Measurements from ENCODE around the gene BZW2.
A peak's percentile ranks its signal among the peaks of the same experiment; 100 is the strongest.

The BZW2 gene

DNA sequence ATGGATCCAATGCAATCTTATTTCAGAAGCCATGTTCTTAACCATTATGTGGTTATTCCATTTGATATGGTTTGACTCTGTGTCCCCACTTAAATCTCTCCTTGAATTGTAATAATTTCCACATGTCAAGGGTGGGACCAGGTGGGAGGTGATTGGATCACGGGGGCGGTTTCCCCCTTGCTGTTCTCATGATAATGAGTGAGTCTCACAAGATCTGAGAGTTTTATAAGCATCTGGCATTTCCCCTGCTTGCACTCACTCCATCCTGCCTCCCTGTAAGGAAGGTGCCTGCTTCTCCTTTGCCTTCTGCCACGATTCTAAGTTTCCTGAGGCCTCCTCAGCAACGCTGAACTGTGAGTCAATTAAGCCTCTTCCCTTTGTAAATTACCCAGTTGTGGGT, 75.6 kb downstream of the BZW2 start:
- DNase-seq (ENCODE audit: low read depth): no peak

DNA sequence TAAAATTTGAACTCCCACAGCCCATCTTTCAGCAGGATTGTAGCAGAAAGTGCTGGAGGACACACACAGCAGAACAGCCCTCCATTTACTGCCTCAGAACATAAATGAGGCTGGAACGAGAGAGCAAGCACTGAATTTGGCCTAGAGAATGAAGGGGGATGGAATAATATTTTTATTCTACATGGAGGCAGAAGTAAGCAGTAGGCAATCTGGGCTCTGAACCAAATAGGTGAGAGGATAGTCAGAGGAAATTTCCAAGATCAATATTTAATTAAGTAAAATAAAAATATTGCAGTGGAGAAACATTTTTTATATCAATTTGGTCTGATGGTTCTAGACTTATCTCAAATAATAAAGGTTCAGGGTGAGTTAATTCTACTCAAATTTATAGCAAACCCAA, 78.4 kb downstream of the BZW2 start:
- DNase-seq (ENCODE audit: low read depth): no peak

DNA sequence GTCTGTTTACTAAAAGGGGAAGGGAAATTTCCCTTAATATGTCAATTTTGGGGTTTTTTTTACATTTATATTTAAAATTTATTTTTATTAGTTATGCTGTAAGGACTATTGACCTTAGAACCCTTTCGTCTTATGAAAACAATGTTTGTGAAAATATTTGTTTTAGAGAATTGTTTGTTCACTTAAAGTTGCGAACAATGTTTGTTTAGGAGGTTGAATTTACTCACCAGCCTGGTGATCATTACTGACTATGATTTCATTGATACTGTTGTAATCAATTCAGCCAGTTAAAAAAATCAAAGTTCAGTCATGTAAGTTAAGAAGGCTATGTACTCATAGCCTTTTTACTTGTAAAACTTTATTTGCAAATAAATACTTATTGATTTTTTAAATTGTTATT, 80.2 kb downstream of the BZW2 start:
- no peak for DNase-seq (ENCODE audit: low read depth)

DNA sequence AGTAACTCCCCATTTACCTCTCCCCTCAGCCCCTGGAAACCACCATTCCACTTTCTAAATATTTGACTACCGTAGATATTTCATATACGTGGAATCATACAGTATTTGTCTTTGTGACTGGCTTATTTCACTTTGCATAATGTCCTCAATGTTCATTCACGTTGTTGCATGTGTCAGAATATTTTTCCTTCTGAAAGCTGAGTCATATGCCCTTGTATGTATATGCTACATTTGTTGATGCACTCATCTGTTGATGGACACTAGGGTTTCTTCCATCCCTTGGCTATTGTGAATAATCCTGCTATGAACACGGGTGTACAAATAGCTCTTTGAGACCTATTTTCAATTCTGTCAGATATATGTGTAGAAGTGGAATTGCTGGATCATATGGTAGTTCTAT, 81.8 kb downstream of the BZW2 start:
- DNase-seq (ENCODE audit: low read depth): no peak

DNA sequence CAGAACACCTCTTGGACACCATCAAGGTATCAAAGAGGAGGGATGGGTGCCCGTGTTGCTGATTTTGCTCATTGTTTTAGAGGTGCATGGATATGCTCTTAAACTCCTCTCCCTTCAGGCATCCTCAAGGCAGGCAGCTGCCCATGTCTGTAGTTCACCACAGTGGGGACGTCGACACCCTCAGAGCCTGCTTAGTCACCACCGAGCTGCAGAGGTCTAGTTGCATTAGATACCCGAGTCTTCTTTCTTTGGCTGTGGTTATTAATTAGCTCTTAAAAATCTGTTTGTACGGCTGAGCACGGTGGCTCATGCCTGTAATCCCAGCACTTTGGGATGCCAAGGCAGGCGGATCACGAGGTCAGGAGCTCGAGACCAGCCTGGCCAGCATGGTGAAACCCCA, 82.8 kb downstream of the BZW2 start:
- DNase-seq (ENCODE audit: low read depth): no peak

DNA sequence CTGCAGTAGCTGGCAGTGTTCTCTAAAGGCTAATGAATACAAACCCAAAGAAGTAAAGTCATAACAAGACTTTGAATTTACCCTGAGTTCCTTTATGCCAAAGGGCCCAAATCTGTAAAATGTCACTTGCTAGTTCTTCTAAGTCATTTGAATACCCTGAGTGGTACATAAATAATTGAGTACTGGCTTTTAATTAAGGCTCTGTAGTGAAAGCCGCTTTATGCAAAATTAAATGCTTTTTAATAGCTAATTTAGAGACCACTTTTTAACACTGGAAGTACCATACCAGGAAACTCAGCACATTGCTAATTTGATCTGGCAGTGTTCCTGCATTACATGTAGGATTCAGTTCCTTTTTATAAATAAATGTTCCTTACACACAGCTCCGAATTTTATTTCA, 83.6 kb downstream of the BZW2 start:
- DNase-seq (ENCODE audit: low read depth): no peak

DNA sequence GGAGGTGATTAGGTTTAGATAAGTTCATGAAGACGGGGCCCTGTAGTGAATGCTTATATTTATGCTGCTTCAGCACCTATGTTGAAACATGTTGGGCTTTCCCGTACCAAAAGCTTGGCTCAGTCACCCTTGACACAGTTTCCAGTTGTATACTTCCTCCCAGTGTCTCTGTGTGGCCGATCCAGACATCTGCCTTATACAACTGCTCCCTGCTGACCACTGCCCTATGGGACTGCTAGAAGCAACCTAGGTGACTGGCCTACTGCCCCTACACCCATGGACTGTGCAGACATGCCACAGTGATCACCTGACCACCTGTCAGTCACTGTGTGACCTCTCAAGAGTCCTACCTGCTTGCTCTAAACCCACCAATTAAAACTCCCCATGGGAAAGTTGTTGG, 85.0 kb downstream of the BZW2 start:
- DNase-seq (ENCODE audit: low read depth): no peak

DNA sequence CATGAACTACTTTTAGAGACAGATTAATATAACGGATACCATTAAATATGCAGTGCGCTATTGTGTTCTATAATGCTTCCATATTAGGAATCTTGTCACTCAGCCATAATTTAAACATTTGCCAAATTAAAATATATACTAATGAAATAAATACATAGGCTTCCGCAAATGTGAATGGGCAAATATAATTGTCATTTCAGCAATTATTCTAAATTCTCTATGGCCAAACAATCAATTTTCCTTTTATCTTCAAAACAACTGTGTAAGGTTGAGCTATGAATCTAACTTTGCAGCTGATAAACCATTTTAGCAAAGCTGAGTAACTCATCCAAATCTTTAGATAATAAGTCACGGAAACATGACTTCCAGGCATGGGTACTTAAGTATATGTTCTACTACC, 86.8 kb downstream of the BZW2 start:
- no peak for DNase-seq (ENCODE audit: low read depth)

DNA sequence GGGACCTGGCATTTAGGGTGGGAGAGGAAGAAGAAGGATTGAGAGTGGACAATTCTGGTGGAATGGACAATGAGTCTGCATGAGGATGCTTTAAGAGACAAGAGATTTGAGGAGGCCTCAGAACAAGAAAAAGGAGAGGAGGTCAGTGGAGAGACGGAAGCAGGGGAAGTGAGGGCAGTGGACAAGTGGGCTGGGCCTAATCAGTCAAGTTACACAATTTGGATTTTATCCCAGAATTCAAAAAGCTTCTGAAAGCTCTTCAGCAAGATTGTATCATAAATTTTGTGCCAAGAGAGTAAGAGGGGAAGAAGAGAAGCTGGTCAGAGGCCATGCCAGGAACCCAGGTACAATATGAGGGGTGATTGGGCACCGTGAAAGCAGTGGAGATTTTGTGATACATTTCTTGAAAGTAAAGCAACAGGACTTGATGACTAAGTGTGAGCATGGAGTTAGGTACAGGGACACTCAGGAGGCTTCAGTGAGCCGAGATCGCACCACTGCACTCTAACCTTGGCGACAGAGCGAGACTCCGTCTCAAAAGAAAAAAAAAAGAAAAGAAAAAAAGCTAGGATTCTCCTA, 88.3 kb downstream of the BZW2 start:
- DNase-seq (ENCODE audit: low read depth): no peak

DNA sequence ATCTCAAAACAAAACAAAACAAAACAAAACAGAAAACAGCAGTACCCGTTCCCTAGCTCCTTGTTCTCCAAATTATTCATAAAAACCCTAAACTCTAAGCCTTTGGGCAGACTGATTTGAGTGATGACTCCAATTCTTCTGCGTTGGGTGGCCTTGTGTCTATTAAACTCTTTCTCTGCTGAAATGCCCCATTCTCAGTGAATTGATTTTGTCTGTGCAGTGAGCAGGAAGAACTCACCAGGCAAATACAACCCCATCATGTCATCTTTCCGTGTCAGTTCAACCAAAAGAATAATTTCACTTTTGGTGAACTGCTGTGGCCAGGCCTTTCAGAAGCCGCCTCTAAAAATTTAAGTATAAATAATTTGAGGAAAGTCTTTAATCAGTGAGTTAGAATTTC, 89.0 kb downstream of the BZW2 start:
- DNase-seq (ENCODE audit: low read depth): no peak

DNA sequence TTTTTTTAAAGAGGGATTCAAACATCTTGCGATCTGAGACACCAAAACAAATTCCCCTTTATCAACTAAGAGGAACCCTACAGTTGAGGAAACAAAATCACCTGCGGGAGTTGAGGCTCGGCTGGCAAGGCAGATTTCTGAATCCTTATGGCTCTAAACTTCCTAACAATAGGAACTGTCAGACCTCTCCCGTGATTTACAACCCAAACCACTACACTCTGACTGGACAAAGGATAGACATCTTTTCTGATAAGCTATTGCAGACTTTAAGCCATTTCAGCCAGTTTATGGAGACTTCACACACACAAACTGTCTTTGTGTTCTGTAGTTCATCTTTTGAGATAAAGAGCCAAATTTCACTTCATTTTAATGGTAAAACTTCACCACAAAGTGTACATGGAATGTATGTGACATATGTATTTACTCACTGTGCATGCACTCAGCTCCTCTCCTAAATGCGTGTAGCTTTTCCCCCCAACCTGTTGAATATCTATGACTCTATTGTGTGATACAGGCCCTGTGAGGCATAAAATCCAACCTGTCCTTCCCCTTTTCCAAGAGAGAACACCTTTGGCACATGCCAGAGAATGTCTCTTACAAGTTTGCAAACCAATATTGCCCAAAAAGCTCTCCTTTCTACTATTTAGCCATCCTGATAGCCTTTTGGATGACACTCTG, 92.2 kb downstream of the BZW2 start:
- no peak for DNase-seq (ENCODE audit: low read depth)

DNA sequence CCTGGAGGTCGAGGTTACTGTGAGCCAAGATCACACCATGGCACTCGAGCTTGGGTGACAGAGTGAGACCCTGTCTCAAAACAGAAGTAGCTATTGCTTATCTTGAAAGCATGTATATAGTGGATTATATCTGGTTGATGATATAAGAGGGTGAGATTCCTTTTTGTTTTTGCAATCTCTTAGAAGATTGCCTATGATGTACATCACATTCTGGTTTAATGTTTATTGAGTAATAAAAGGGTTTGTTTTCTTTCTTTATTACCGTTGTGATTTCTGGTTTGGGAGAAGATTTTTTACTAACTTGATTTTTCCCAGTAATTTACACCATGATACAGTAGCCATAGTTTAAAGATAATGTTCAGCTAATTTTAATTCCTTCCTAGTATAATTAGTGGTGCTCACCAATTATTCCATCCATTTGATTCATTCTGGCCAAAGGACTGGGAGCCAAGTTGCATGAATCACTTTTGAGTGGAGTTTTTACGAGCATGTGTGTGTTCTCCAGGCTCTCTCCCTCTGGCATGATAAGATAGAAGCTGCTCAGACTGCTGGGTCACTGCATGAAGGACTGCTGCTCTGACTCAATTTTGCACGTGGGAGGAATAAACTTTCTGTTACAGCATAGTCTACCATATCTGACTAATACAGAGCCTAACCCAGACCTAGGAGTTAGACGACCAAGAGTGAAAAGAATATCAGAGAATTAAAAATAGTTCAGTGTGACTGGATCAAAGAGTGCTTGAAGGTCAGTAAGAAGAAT, 94.1 kb downstream of the BZW2 start:
- no peak for DNase-seq (ENCODE audit: low read depth)

DNA sequence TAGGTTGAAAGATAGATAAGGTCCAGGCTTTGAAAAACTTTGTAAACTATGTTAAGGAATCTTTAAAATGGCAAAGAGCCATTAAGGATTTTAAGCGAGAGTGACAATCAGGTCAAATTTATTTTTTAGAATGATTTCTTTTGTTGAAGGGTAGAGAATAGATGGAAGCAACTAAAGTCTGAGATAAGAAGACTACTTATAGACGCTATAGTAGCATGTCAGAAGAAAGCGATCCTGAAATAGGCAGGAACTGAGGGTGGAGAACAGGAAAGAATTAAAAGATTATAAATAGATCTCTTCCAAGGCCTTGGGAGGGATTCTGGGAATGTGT, 94.6 kb downstream of the BZW2 start:
- DNase-seq (ENCODE audit: low read depth): no peak

DNA sequence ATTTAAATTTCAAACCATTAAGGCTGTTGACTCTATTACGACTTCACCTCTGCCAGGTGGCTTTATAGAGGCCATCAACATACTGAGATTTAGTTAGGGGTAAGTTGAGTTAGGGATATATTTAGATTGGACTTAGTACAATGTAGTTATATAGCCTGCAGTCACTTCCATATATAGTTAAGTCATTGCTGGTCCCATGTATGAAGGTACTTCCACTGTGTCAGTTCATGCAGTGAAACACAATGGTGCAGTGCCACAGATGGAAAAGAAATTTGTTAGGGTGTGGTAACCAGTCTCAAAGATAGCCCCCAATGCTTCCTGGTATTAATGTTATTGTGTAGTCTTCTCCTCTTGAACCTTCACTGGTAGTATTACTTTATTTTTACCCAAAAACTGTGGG, 95.0 kb downstream of the BZW2 start:
- DNase-seq (ENCODE audit: low read depth): no peak

DNA sequence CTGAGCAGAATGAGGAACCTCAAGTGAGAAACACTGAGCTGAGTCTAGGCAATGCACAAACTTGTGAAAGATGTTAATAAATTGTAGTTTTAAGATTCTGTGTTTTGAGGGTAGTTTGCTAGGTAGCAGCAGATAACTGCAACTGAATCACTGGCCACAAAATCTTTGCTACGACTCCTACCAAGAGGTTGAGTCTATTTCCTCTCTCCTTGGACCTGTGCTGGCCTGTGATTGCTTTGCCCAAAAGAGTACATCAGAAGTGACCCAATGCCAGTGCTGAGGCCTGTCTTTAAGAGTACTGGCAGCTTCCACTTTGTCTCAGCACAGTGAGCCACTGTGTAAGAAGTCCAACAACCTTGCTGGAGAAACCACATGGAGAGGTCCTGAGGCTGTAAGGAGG, 95.7 kb downstream of the BZW2 start:
- no peak for DNase-seq (ENCODE audit: low read depth)

DNA sequence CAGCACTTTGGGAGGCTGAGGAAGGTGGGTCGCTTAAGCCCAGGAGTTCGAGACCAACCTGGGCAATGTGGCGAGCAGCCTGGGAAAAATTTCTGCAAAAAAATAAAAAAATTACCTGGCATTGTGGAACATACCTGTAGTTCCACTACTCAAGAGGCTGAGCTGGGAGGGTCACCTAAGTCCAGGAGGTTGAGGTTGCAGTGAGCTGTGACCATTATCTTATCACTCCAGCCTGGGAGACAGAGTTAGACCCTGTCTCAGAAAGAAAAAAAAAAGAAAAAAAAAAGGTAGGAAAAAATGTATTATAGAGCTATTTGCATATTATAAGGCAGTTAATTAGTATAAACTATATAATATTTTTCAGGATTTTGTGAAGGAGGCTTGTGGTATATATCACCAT, 96.6 kb downstream of the BZW2 start:
- DNase-seq (ENCODE audit: low read depth): no peak

DNA sequence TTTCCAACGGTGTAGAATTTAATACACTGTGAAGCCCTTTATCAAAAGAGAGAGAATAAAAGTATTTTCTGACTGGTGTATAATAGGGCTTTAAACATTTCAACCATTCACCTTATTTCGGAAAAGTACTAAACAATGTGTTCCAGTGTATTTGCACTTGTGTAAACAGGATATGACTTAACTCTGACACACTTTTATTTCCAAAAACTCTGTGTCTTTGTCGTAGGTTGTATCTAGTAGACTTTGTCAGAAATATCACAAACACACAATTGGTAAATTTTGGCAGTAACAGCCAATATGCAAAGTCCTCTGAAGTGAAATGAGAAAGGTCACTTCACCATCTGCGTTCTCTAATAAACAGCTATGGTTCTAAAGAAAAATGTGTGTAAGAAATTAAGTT, 97.3 kb downstream of the BZW2 start:
- no peak for DNase-seq (ENCODE audit: low read depth)

DNA sequence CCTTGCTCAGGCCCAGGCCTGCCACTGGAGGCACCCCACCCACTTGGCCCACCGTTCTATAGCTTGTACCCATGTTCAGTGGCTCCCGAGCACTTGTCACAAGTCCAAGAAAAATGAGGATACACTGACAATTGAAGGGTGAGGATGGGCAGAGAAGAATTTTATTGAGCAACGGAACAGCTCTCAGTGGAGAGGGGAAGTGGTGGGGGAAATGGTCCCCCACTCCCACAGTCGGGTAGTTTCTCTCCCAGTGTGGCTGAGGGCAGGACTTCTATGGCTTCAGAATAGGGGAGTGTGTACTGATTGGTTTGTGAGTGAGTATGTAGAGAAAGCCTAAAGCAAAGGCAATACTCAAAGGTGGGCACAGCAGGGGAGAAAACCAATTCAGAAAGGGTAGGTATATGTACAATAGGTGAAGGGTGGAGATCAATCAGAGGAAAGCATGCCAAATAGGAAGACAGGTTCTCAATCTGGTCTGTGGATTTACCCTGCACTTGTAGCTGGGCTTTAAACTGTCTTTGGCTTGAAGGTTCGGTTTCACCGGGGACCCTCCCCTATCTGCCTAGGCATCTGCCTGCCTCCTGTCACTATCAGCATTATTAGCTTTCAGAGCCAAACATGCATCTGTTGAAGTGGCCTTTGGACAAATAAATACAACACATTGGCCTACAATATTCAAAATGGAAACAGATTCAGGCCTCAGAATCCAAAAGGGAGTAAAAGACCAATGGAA, 98.7 kb downstream of the BZW2 start:
- no peak for DNase-seq (ENCODE audit: low read depth)

DNA sequence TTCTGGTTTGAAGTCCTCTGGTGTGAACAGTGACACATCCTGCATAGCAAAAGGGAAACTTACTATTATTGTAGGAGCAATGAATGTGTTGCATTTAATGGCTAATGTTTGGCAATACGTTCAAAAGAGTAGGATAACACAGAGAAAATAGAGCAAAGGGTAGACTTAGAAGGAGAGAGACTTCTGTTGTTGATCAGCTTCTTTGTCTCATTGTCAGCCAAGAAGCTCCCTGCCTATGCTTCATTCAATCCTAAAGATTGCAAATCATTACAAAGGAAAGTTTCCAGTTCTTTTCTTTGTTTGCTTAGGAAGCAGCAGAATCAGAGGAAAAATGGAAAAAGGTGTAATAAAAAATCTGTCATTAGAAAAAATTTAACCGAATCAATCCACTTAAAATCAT, 99.7 kb downstream of the BZW2 start:
- no peak for DNase-seq (ENCODE audit: low read depth)

DNA sequence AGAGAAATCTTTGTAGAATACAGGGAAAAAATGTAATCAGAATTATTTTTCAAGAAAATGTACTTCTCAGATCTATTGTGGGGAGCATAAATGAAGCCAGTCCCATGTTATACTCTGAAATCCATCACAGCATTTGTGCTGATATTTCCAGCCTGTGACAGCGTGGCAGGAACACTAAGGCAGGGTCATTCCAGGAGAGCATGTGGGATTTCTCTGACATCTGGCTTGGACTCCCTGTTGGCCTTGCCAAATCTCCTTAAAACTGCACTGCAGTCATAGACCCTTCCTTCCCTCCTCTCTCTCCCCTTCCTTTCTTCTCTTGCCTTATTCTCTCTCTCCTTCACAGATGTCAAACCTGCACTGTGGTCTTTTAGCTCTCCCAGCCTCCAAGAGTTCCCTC, 101.1 kb downstream of the BZW2 start:
- DNase-seq (ENCODE audit: low read depth): no peak

DNA sequence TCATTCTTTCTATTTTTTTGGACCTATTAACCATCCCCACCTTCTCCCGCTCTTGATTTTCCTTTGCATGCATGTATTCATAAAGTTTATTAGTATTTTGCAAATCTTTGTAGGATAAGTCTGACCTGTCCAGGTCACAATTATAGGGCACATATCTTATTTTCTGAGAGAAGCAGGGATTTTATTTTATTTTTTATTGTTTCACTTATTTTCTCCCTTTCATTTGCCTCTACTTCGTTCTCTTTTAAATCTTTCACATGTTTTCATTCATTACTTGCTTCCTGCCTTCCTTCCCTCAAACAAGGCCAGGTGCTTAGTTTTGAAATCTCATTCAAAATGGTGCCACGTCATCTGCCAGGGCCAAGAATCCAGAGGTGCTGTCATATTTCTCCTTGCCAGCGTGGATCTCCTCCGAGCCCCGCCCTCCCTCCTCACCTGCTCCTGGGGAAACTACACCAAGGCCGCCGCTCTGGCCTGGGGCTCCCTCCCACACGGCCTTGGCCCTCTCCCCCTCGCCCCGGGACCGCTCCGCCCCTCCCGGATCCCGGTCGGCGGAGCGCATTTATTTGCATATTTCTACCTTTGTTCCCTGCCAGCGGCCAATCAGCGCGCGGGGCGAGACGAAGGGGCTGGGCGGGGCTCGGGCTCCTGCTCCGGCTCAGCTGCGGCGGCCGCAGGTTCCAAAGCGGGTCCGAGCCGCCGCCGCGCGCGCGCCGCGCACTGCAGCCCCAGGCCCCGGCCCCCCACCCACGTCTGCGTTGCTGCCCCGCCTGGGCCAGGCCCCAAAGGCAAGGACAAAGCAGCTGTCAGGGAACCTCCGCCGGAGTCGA, 107.3 kb downstream of the BZW2 start, which contains the start of gene TSPAN13:
TSPAN13 (plus strand) TSS at position 654 of the 830 bp plus-strand sequence. CDS start 213 bp downstream, outside the sequence.
- DNase-seq (ENCODE audit: low read depth): peak; percentile 13

All from activated T-helper 9 cell treated with anti-CD3 and anti-CD28 coated beads, Interleukin-2, amount 50 U/mL, for 16 hours (primary cell).